Measurements from ENCODE around the gene ZNF385D. TPM values are rescaled to one million over a fixed set of nuclear protein-coding genes. Genes with fewer than 3 reads are reported as not detected.

The ZNF385D gene
- total and polyA plus RNA-seq, 2 experiments from 2014 or later, result 2.7 to 12.3 TPM

GRCh38 chr3:21642433-21642832 is 108.6 kb downstream of the ZNF385D start:
- Mint-ChIP-seq H3K4me1 (peaks cover 26% of the 10 kb centered on the region), H3K27ac (no peak overlapping the region), H3K4me3 (no peak overlapping the region), H3K27me3 (ENCODE audit: insufficient read depth, low read depth, poor library complexity) (peaks cover 3% of the 10 kb centered on the region), H3K9me3 (peaks cover 10% of the 10 kb centered on the region), H3K36me3 (ENCODE audit: low read depth) (peaks cover 11% of the 10 kb centered on the region)
- ATAC-seq (no peak), DNase-seq (ENCODE audit: low spot score) (no peak)
- Histone ChIP-seq H3K4me2 (no peak overlapping the region), H3K4me1 (ENCODE audit: insufficient read depth) (peaks cover 3% of the 10 kb centered on the region; the same call in 1 of the 2 replicates), H3F3A (replicated peaks; ENCODE audit: low read depth) (no peaks in the 10 kb centered on the region), H3K36me3 (ENCODE audit: insufficient read depth) (no peaks in the 10 kb centered on the region), H3K27ac (ENCODE audit: low read depth) (no peak overlapping the region), H3K27me3 (ENCODE audit: insufficient read depth) (no peaks in the 10 kb centered on the region), H3K4me3 (no peak overlapping the region), H2AFZ (no peak overlapping the region), H3K79me2 (replicated peaks; ENCODE audit: insufficient read depth) (no peaks in the 10 kb centered on the region), H3K9me2 (ENCODE audit: insufficient read depth) (no peaks in the 10 kb centered on the region), H4K20me1 (replicated peaks; ENCODE audit: insufficient read depth) (no peaks in the 10 kb centered on the region)
- TF ChIP-seq NANOG (IDR thresholded peaks at IDR 0.05; ENCODE audit: borderline replicate concordance) (no peak), ETS1 (IDR thresholded peaks at IDR 0.05) (no peak), ZNF114 (CRISPR knock-in tag; IDR thresholded peaks at IDR 0.05) (no peak), EZH2 (IDR thresholded peaks at IDR 0.05; ENCODE audit: low read depth, unreplicated experiment) (no peak)

- Mint-ChIP-seq H3K27ac (no peak overlapping the region), H3K4me3 (no peak overlapping the region), H3K36me3 (ENCODE audit: low read depth) (peaks cover 11% of the 10 kb centered on the region), H3K9me3 (peaks cover 10% of the 10 kb centered on the region), H3K27me3 (ENCODE audit: insufficient read depth, low read depth, poor library complexity) (peaks cover 3% of the 10 kb centered on the region), H3K4me1 (peaks cover 26% of the 10 kb centered on the region)
- TF ChIP-seq ETS1 (IDR thresholded peaks at IDR 0.05), result no peak
- TF ChIP-seq EZH2phosphoT487 (IDR thresholded peaks at IDR 0.05; ENCODE audit: unreplicated experiment), result no peak
- no peak for TF ChIP-seq CTCF (conservative IDR thresholded peaks at IDR 0.05; ENCODE audit: low read depth in 2 of 2)
- no peak for TF ChIP-seq ZNF331 (CRISPR knock-in tag; IDR thresholded peaks at IDR 0.05; ENCODE audit: low read depth)
- no peak for TF ChIP-seq JUNB (IDR thresholded peaks at IDR 0.05; ENCODE audit: unreplicated experiment)
- no peak for TF ChIP-seq STAT1 (IDR thresholded peaks at IDR 0.05; ENCODE audit: unreplicated experiment)
- TF ChIP-seq ZNF114 (CRISPR knock-in tag; IDR thresholded peaks at IDR 0.05), result no peak
- TF ChIP-seq ZNF462 (CRISPR knock-in tag; IDR thresholded peaks at IDR 0.05), result no peak
- no peak for TF ChIP-seq EZH2 (IDR thresholded peaks at IDR 0.05; ENCODE audit: low read depth, unreplicated experiment)
- no peak for TF ChIP-seq CREB1 (CRISPR knock-in tag; IDR thresholded peaks at IDR 0.05; ENCODE audit: low read depth)
- Histone ChIP-seq H3K4me3 (no peak overlapping the region), H3K9me2 (ENCODE audit: insufficient read depth) (no peaks in the 10 kb centered on the region), H3K27ac (ENCODE audit: low read depth) (no peak overlapping the region), H3F3A (replicated peaks; ENCODE audit: low read depth) (no peaks in the 10 kb centered on the region), H3K4me1 (ENCODE audit: insufficient read depth) (peaks cover 3% of the 10 kb centered on the region; the same call in 1 of the 2 replicates), H3K27me3 (ENCODE audit: insufficient read depth) (no peaks in the 10 kb centered on the region), H3K36me3 (ENCODE audit: insufficient read depth) (no peaks in the 10 kb centered on the region), H2AFZ (no peak overlapping the region), H4K20me1 (replicated peaks; ENCODE audit: insufficient read depth) (no peaks in the 10 kb centered on the region), H3K79me2 (replicated peaks; ENCODE audit: insufficient read depth) (no peaks in the 10 kb centered on the region), H3K4me2 (no peak overlapping the region)
- DNase-seq (ENCODE audit: low spot score), result peak; percentile 40
- ATAC-seq, result no peak; the same call in 2 of the 3 replicates
Observed at GRCh38 chr3:21641959-21642358, 109.1 kb downstream of the ZNF385D start.

Measured in GM23338 (cell line).